HT-29 (cell line): ENCODE measurements around the gene GLB1L2. TPM values are rescaled to one million over a fixed set of nuclear protein-coding genes. Genes with fewer than 3 reads are reported as not detected.

Source experiments
- DNase-seq: peaks from one replicate; pipeline ENCODE4 v3.0.0-alpha.2; 2015; ENCODE audit warnings: low spot score
- total RNA-seq: library from RNA; depleted of rRNA; stranded (reverse); fragments of >200 nt; shearing (Covaris generic); gene quantifications from 2 replicates; pipeline ENCODE4 v1.2.3, GENCODE V29; 2014

Gene GLB1L2
- total RNA-seq, 1 experiment from 2014 or later: 77.4 TPM

GRCh38 chr11:134384406-134384805 lies 52.6 kb downstream of the GLB1L2 start:
- no peak for DNase-seq

GRCh38 chr11:134385171-134385570 lies 53.4 kb downstream of the GLB1L2 start:
- no peak for DNase-seq

- no peak for DNase-seq
Observed at GRCh38 chr11:134385774-134386565, 54.2 kb downstream of the GLB1L2 start.

- no peak for DNase-seq
Observed at GRCh38 chr11:134386945-134387344, 55.2 kb downstream of the GLB1L2 start.

- no peak for DNase-seq
Observed at GRCh38 chr11:134387501-134387900, 55.7 kb downstream of the GLB1L2 start.

GRCh38 chr11:134388590-134388989 lies 56.8 kb downstream of the GLB1L2 start:
- DNase-seq: no peak

- DNase-seq: no peak
Observed at GRCh38 chr11:134389464-134390180, 57.8 kb downstream of the GLB1L2 start.

GRCh38 chr11:134390706-134391569 lies 59.1 kb downstream of the GLB1L2 start:
- no peak for DNase-seq

GRCh38 chr11:134391656-134392055 lies 59.9 kb downstream of the GLB1L2 start:
- no peak for DNase-seq

- no peak for DNase-seq
Observed at GRCh38 chr11:134392953-134393615, 61.3 kb downstream of the GLB1L2 start.

GRCh38 chr11:134393638-134394037 lies 61.9 kb downstream of the GLB1L2 start:
- DNase-seq: peak; percentile 55

GRCh38 chr11:134394311-134394710 lies 62.5 kb downstream of the GLB1L2 start:
- no peak for DNase-seq

- DNase-seq: no peak
Observed at GRCh38 chr11:134395002-134395401, 63.2 kb downstream of the GLB1L2 start.

GRCh38 chr11:134397304-134398078 lies 65.7 kb downstream of the GLB1L2 start:
- no peak for DNase-seq

- DNase-seq: no peak
Observed at GRCh38 chr11:134398079-134398444, 66.3 kb downstream of the GLB1L2 start.

GRCh38 chr11:134398644-134399292 lies 67.0 kb downstream of the GLB1L2 start:
- no peak for DNase-seq

- no peak for DNase-seq
Observed at GRCh38 chr11:134399293-134399654, 67.5 kb downstream of the GLB1L2 start.

GRCh38 chr11:134399996-134400395 lies 68.2 kb downstream of the GLB1L2 start:
- no peak for DNase-seq

GRCh38 chr11:134401825-134402809 lies 70.3 kb downstream of the GLB1L2 start:
- DNase-seq: no peak
